Sciatic nerve (tissue), 2 donors: ENCODE data around the gene SCAP. TPM values are rescaled to one million over a fixed set of nuclear protein-coding genes. Genes with fewer than 3 reads are reported as not detected.

ENCODE experiments used
- ATAC-seq: fragments of 200-7000 bp; cut with Tn5 transposase; one replicate; pipeline ENCODE4 v1.9.1; 2020; ENCODE audit warnings: mild to moderate bottlenecking, moderate library complexity
- DNase-seq: peaks from one replicate; pipeline ENCODE4 v3.0.0-alpha.2; 2020; ENCODE audit warnings: low spot score
- intact Hi-C: fragments of 100-400 bp; cut with DNase I; formaldehyde crosslinking; loops from one replicate; pipeline ENCODE4 v1.14.2; 2022
- total RNA-seq: library from RNA; stranded (reverse); fragmentation: NEBNext Ultra II Directional; extraction: Animal tissue kit (Norgen Biotek cat#: 25700); gene quantifications from one replicate; pipeline ENCODE4 v1.2.1, GENCODE V29; 2021
- donor health status: DM: no; HTN: no; CAD: no.
- donor health status: DM: no; HTN: no; CAD: no.

Gene SCAP
- total RNA-seq, 1 donor from 2014 or later = 64.6 TPM

GRCh38 chr3:47420511-47421484 lies 54.9 kb downstream of the SCAP start:
- peak; percentile 93 for DNase-seq
- ATAC-seq = peak; percentile 90
- intact Hi-C loops = loop anchor here (10.0 kb wide), 1 partner anchor 54 kb away; the partner anchor contains the start of gene SCAP

GRCh38 chr3:47420044-47420430 lies 55.7 kb downstream of the SCAP start:
- no peak for ATAC-seq
- intact Hi-C loops = loop anchor here (10.0 kb wide), 1 partner anchor 55 kb away; the partner anchor contains the start of gene SCAP
- no peak for DNase-seq

- intact Hi-C loops = loop anchor here (10.0 kb wide), 1 partner anchor 55 kb away; the partner anchor contains the start of gene SCAP
- DNase-seq (no peak), ATAC-seq (no peak)
Measured at GRCh38 chr3:47419083-47420043, 56.4 kb downstream of the SCAP start.

GRCh38 chr3:47418167-47419082 lies 57.3 kb downstream of the SCAP start:
- no peak for ATAC-seq
- DNase-seq = no peak
- intact Hi-C loops = no loop called here

- ATAC-seq (no peak), DNase-seq (no peak)
- intact Hi-C loops = no loop called here
Measured at GRCh38 chr3:47416041-47416440, 59.7 kb downstream of the SCAP start.

- intact Hi-C loops = no loop called here
- no peak for DNase-seq
- peak; percentile 43 for ATAC-seq
Measured at GRCh38 chr3:47414666-47415587, 60.8 kb downstream of the SCAP start.

- intact Hi-C loops = no loop called here
- ATAC-seq (no peak), DNase-seq (no peak)
Measured at GRCh38 chr3:47414161-47414564, 61.6 kb downstream of the SCAP start.

- DNase-seq (no peak), ATAC-seq (no peak)
- intact Hi-C loops = no loop called here
Measured at GRCh38 chr3:47413751-47414150, 62.0 kb downstream of the SCAP start.

- no peak for ATAC-seq
- intact Hi-C loops = no loop called here
- no peak for DNase-seq
Measured at GRCh38 chr3:47412842-47413520, 62.8 kb downstream of the SCAP start.

- intact Hi-C loops = no loop called here
- ATAC-seq = no peak
- DNase-seq = no peak
Measured at GRCh38 chr3:47412453-47412756, 63.3 kb downstream of the SCAP start.

- ATAC-seq = no peak
- intact Hi-C loops = no loop called here
- DNase-seq = no peak
Measured at GRCh38 chr3:47411696-47412452, 63.9 kb downstream of the SCAP start.

GRCh38 chr3:47410801-47411646 lies 64.7 kb downstream of the SCAP start:
- DNase-seq (no peak), ATAC-seq (no peak)
- intact Hi-C loops = no loop called here

GRCh38 chr3:47410417-47410720 lies 65.4 kb downstream of the SCAP start:
- no peak for DNase-seq
- intact Hi-C loops = no loop called here
- no peak for ATAC-seq

- intact Hi-C loops = no loop called here
- no peak for DNase-seq
- no peak for ATAC-seq
Measured at GRCh38 chr3:47409688-47410416, 65.9 kb downstream of the SCAP start.

- intact Hi-C loops = no loop called here
- DNase-seq = no peak
Measured at GRCh38 chr3:47409284-47409683, 66.5 kb downstream of the SCAP start.

More at GRCh38 chr3:47409284-47409683, 66.5 kb downstream of the SCAP start:
- no peak for ATAC-seq
